ENCODE measurements around the gene ATPAF2. TPM values are rescaled to one million over a fixed set of nuclear protein-coding genes. Genes with fewer than 3 reads are reported as not detected.

ATPAF2 gene
- total RNA-seq, 4 donors from 2014 or later = 7.9 to 166 (median 20.6) TPM

DNA sequence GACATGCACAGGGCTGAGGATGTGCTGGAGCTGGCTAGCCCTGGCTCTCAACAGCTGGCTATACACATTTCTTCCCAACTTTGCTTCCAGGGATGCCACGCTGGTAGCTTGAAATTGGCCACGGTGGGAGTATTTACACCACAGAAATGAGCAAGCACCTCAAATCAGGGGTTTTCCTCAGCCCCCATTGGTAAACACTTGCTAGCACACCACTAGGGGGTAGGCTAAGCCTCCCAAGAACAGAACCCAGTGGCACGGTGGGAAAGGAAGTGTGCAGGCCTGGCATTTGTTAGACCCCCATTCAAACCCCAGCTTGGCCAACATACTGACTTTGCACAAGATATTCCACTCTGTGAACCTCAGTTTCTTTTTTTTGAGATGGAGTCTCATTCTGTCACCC, 53.4 kb downstream of the ATPAF2 start:
- Histone ChIP-seq H3K36me3 (no peaks in the 10 kb centered on the region), H3K4me3 (no peak overlapping the region), H3K4me1 (no peaks in the 10 kb centered on the region), H3K9me3 (no peaks in the 10 kb centered on the region), H3K27ac (no peak overlapping the region), H3K27me3 (no peaks in the 10 kb centered on the region)
- intact Hi-C loops (cut with DNase I; ENCODE audit: low total_unique reads) = no loop called here
- TF ChIP-seq, protein P1, sequence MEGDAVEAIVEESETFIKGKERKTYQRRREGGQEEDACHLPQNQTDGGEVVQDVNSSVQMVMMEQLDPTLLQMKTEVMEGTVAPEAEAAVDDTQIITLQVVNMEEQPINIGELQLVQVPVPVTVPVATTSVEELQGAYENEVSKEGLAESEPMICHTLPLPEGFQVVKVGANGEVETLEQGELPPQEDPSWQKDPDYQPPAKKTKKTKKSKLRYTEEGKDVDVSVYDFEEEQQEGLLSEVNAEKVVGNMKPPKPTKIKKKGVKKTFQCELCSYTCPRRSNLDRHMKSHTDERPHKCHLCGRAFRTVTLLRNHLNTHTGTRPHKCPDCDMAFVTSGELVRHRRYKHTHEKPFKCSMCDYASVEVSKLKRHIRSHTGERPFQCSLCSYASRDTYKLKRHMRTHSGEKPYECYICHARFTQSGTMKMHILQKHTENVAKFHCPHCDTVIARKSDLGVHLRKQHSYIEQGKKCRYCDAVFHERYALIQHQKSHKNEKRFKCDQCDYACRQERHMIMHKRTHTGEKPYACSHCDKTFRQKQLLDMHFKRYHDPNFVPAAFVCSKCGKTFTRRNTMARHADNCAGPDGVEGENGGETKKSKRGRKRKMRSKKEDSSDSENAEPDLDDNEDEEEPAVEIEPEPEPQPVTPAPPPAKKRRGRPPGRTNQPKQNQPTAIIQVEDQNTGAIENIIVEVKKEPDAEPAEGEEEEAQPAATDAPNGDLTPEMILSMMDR (IDR thresholded peaks at IDR 0.05) = no peak
- no peak for TF ChIP-seq POLR2A (IDR thresholded peaks at IDR 0.05)
- no peak for DNase-seq

DNA sequence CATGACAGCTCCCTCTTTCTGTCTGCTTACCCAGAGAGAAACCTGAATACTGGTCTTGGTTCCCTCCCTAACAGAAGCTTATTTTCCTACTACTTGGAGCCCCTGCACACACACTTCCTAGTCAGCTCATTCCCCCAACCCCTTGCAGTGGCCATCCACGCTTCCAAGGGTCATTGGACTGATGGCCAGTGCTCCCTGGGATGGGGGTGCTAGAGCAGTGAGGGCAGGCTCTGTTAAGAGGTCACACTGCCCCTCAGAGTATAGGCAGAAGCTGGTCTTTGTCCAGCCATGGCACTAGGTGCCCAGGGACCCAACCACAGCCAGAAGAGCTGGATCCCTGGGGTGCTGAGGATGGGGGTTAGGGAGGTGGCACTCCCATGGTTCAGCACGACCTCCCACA, 53.8 kb downstream of the ATPAF2 start:
- TF ChIP-seq POLR2A (IDR thresholded peaks at IDR 0.05) = no peak
- TF ChIP-seq, protein P1 (IDR thresholded peaks at IDR 0.05) = no peak
- H3K36me3 ChIP-seq = no peaks in the 10 kb centered on the region
- H3K27me3 ChIP-seq = no peaks in the 10 kb centered on the region
- H3K4me3 ChIP-seq = no peak overlapping the region
- H3K4me1 ChIP-seq = no peaks in the 10 kb centered on the region
- DNase-seq = no peak
- H3K9me3 ChIP-seq = no peaks in the 10 kb centered on the region
- no peak overlapping the region for H3K27ac ChIP-seq
- intact Hi-C loops (cut with DNase I; ENCODE audit: low total_unique reads) = no loop called here

DNA sequence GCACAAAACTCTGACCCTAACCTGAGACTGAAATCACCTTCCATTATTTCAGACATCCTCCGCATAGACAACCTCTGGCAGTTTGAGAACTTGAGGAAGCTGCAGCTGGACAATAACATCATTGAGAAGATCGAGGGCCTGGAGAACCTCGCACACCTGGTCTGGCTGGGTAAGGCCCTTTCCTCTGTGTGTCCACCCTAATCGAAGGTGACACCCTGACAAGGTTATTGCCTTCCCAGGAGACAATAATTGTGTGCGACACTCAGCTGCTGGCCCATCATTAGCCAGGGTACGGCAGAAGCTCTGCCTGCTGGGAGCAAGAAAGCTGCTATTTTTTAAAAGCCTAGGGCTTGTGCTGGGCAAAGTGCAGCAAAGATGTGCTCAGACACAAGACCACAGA, 55.2 kb downstream of the ATPAF2 start:
- Histone ChIP-seq H3K36me3 (no peaks in the 10 kb centered on the region), H3K4me3 (no peak overlapping the region), H3K9me3 (no peaks in the 10 kb centered on the region), H3K27me3 (no peaks in the 10 kb centered on the region), H3K4me1 (no peaks in the 10 kb centered on the region), H3K27ac (no peak overlapping the region)
- TF ChIP-seq POLR2A (IDR thresholded peaks at IDR 0.05) = no peak
- TF ChIP-seq, protein P1 (IDR thresholded peaks at IDR 0.05) = no peak
- intact Hi-C loops (cut with DNase I; ENCODE audit: low total_unique reads) = no loop called here
- no peak for DNase-seq

DNA sequence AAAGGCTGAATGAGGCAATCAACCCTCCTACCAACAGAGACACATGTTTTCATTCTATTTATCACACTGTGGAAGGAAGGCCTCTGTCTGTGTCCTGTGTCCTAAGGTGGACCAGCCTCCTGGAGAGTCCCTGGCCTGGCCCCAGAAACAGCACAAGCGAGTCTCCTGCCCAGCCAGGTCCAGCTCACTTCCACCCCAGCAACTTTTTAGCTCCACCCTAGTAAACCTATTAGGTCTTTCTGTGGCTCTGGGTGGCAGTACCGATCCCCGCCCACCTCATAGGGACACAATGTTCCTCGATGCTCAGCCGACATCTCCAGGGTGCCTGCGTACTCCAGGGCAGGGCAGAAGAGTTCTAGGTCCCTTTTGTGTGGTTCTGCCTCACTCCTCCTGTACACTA, 55.6 kb downstream of the ATPAF2 start:
- Histone ChIP-seq H3K27me3 (no peaks in the 10 kb centered on the region), H3K27ac (no peak overlapping the region), H3K9me3 (no peaks in the 10 kb centered on the region), H3K4me1 (no peaks in the 10 kb centered on the region), H3K36me3 (no peaks in the 10 kb centered on the region), H3K4me3 (no peak overlapping the region)
- TF ChIP-seq, protein P1 (IDR thresholded peaks at IDR 0.05) = no peak
- TF ChIP-seq POLR2A (IDR thresholded peaks at IDR 0.05) = no peak
- DNase-seq = no peak
- intact Hi-C loops (cut with DNase I; ENCODE audit: low total_unique reads) = no loop called here

- no peaks in the 10 kb centered on the region for H3K9me3 ChIP-seq
- TF ChIP-seq, protein P1 (IDR thresholded peaks at IDR 0.05) = no peak
- no peak for TF ChIP-seq POLR2A (IDR thresholded peaks at IDR 0.05)
- intact Hi-C loops (cut with DNase I; ENCODE audit: low total_unique reads) = no loop called here
- no peak overlapping the region for H3K27ac ChIP-seq
- DNase-seq = no peak
- no peaks in the 10 kb centered on the region for H3K27me3 ChIP-seq
- H3K4me1 ChIP-seq = no peaks in the 10 kb centered on the region
- no peaks in the 10 kb centered on the region for H3K36me3 ChIP-seq
- H3K4me3 ChIP-seq = no peak overlapping the region
Measured at GRCh38 chr17:17982801-17983200, 56.2 kb downstream of the ATPAF2 start.
